Cerebellar cortex (tissue), 1 donor: Measurements from ENCODE around the gene SH2D7.
A peak's percentile ranks its signal among the peaks of the same experiment; 100 is the strongest.
"Not testable (repeated sequence)": the region's sequence is repeated elsewhere in the genome, so short reads cannot be mapped to it uniquely, and the experiment has no call there.

Source experiments
- DNase-seq: peaks from one replicate; pipeline ENCODE4 v3.0.0-alpha.2; 2015; ENCODE audit warnings: low spot score

The SH2D7 gene

DNA sequence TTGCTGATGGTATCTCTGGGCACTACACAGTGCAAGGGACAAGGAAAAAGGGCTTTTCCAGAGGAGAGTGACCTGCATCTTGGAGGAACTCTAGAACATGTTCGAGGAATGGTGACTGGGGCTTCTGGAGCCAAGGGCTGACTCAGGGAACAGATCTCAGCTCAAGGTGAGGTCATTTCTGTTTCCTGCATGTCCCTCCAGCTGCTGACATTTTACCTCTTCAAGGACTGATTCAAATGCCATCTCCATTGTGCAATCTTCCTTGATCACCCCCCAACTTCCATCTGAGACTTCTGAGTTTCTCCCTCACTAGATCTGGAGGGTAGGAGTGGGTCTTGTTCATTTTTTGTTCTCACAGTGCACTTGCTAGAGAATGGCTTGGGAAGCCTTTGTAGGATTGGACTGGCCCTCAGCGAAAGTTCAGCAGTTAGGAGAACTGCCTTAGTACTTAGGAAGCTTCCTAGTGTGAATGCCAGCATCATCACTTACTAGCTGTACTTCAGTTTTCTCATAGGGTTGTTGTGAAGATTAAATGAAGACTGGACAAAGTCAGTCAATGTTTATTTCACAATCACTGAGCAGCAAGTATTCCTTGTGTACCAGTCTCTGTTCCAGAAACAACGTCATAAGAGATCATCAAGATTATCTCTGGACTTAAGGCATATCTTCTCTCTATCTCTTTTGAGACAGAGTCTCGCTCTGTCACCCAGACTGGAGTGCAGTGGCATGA lies 54.2 kb downstream of the SH2D7 start:
- DNase-seq: no peak

DNA sequence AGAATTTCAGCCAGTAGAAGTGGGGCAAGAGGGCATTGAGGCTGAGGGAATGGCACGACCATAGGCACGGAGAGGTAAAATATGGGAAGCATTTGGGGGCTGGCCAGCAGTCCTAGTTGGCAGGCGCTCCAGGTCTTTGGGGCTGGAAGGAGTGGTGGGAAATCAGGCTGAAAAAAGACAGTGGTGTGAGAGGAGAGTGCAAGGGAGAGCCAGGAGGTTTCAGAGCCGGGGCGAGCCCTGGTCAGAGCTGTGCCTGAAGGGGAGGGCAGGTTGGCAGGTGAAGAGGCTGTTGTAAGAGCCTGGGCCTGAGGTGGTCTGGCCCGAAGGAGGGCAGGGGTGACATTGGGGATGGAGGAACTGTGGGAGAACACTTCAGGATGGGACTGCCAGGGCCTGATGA lies 55.2 kb downstream of the SH2D7 start:
- DNase-seq: no peak

- DNase-seq: no peak
Observed at GRCh38 chr15:78148392-78149067, 56.2 kb downstream of the SH2D7 start.

GRCh38 chr15:78149068-78149804 lies 56.9 kb downstream of the SH2D7 start, which contains the start of gene IDH3A:
Gene IDH3A, plus strand, starts transcription at chr15:78149362. Its CDS starts 42 bp downstream, at chr15:78149404.
- DNase-seq: peak; percentile 97

DNA sequence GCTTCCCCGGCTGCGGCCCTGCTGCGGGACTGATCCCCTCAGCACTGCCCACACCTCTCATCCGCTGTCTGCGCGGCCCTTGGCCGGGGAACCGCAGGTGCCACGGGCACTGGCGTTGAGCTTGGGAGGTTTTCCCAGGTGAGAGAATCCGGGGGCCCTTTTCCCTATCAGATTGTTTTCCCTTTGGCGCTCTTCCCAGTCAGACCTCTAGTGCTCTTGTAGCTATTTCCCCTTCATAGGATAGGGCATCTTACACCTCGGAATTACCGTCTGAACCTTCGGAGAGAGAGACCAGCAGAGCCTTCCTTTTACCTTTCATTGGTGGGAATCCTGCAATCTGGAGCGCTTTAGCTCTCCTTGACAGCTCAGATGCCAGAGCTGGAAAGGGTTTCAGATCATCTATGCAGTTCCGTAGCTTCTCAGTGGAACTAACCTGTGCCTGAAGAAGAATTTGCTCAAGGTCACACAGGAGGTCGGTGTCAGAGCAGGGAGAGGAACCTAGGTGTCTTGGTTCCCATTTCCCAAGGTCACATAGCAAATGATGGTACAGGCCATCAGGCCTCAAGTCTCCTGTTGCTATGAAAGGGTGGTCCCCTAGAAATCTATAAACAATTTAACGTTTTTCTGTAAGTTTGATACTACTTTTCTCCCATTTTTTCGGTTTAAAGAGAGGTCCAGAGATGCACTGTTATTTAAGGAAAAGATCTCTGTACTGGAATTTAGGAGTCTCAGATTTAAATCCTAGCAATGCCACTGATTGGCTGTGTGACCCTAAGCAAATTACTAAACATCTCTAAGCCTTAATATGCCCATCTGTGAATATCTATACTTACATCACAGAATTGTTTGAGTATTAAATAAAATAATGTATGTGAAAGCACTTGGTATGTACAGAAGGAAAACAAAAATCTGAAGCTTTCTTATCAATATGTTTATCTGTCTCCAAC lies 57.7 kb downstream of the SH2D7 start:
- peak; percentile 61 for DNase-seq

- not testable (repeated sequence) for DNase-seq
Observed at GRCh38 chr15:78151075-78151474, 58.7 kb downstream of the SH2D7 start.
